Lung (tissue), 12 donors: ENCODE data around the gene KLHDC9. TPM values are rescaled to one million over a fixed set of nuclear protein-coding genes. Genes with fewer than 3 reads are reported as not detected.
A peak's percentile ranks its signal among the peaks of the same experiment; 100 is the strongest.

Experiments used
- ATAC-seq: fragments of 200-7000 bp; cut with Tn5 transposase; one replicate; pipeline ENCODE4 v1.9.1; 2020; ENCODE audit warnings: moderate number of reproducible peaks; ENCODE audit not compliant: insufficient read depth, low FRiP score
- DNase-seq, 3 donors: peaks; one replicate each; pipeline ENCODE4 v3.0.0-alpha.2; 2013 to 2017
- H3K27ac ChIP-seq, 2 donors: one replicate each; pipeline ENCODE4 v1.5.1; 2013; ENCODE audit warnings: mild to moderate bottlenecking in 2 of 2, moderate library complexity in 2 of 2, control low read depth in 1 of 2, inconsistent platforms in 1 of 2, low read depth in 1 of 2, low read length in 1 of 2
- H3K27me3 ChIP-seq, 3 donors: one replicate each; pipeline ENCODE4 v1.5.1; 2013; ENCODE audit warnings: low read length in 2 of 3; ENCODE audit not compliant: control insufficient read depth in 3 of 3, insufficient read depth in 3 of 3
- H3K36me3 ChIP-seq, 4 donors: one replicate each; pipeline ENCODE4 v1.5.1; 2013; ENCODE audit warnings: low read length in 4 of 4, mild to moderate bottlenecking in 1 of 4, moderate library complexity in 1 of 4; ENCODE audit not compliant: control insufficient read depth in 4 of 4, insufficient read depth in 4 of 4
- H3K4me1 ChIP-seq, 5 donors: one replicate each; pipeline ENCODE4 v1.5.1; 2013; ENCODE audit warnings: low read length in 5 of 5, mild to moderate bottlenecking in 2 of 5, moderate library complexity in 1 of 5; ENCODE audit not compliant: control insufficient read depth in 5 of 5, insufficient read depth in 5 of 5
- H3K4me3 ChIP-seq: one replicate; pipeline ENCODE4 v1.5.1; 2013; ENCODE audit warnings: mild to moderate bottlenecking, control low read depth, moderate library complexity
- H3K9ac ChIP-seq, 2 donors: one replicate each; pipeline ENCODE4 v1.5.1; 2013; ENCODE audit warnings: low read length in 2 of 2, control low read depth in 1 of 2; ENCODE audit not compliant: insufficient read depth in 1 of 2
- H3K9me3 ChIP-seq, 4 donors: one replicate each; pipeline ENCODE4 v1.5.1; 2013; ENCODE audit warnings: low read length in 3 of 4, mild to moderate bottlenecking in 1 of 4, moderate library complexity in 1 of 4; ENCODE audit not compliant: control insufficient read depth in 4 of 4, insufficient read depth in 3 of 4
- CTCF ChIP-seq: IDR thresholded peaks from 2 replicates; pipeline ENCODE4 v1.5.1; 2012; ENCODE audit warnings: mild to moderate bottlenecking; ENCODE audit errors: control extremely low read depth, extremely low read depth
- WGBS, 2 donors: extraction: QIAGEN DNeasy Blood & Tissue Kit; methylation state at CpG; one replicate each; pipeline ENCODE4 v1.1.7; 2013; 5-methylcytosine and 5-hydroxymethylcytosine counted together
- polyA plus RNA-seq, 2 donors: library from polyadenylated mRNA; stranded (reverse); fragments of 200-250 nt; gene quantifications; one replicate each; pipeline ENCODE4 v1.2.1, GENCODE V29; 2013
- total RNA-seq, 2 donors: library from RNA; depleted of rRNA in 1 of 2; stranded (reverse); fragments of >200 nt in 1 of 2; gene quantifications; one replicate each; pipeline ENCODE4 v1.2.1, GENCODE V29; 2014 to 2021
- donor health status: control.
- donor health status: control.
- donor health status: Bipolar disorder and iron deficiency.
- donor health status: healthy.
- donor health status: DM: yes; HTN: yes; CAD: no.

Gene KLHDC9
- total and polyA plus RNA-seq, 4 donors = 5.8 to 13.0 (median 7.8) TPM

DNA sequence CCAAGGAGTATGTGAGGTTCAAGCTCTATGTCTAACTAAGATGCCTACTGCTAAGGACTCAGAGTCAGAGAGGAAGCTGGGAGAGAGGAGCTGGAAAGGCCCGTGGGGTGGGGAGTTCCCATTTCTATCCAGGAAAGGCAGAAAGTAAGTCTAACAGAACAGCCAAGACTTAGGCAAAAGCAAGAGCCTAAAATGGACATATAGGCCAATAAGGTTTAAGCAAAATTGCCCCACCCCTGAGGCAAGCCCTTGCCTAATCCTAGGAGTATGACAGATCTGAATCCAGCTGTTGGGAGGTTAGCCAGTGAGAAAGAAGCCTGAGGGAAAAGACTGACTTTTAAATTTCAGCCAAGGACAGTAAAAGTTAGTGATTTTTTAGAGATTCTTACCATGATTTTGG, 1.6 kb upstream of the KLHDC9 start:
- no peak overlapping the region for H3K4me3 ChIP-seq
- H3K4me1 ChIP-seq = peaks cover 0 to 26% (median 4%) of the 10 kb centered on the region in 5 donors
- ATAC-seq (no peak), DNase-seq (peak; percentile 56 to 87 (median 81))
- H3K27ac ChIP-seq = no peak overlapping the region
- no peak for TF ChIP-seq CTCF
- peaks cover 4 to 12% (median 9%) of the 10 kb centered on the region in 4 donors for H3K36me3 ChIP-seq
- H3K9me3 ChIP-seq = no peaks in the 10 kb centered on the region
- 6 to 26% methylated on average over 1 of the region's 1 CpG for WGBS, 2 donors
- H3K9ac ChIP-seq = no peak overlapping the region
- no peaks in the 10 kb centered on the region for H3K27me3 ChIP-seq

DNA sequence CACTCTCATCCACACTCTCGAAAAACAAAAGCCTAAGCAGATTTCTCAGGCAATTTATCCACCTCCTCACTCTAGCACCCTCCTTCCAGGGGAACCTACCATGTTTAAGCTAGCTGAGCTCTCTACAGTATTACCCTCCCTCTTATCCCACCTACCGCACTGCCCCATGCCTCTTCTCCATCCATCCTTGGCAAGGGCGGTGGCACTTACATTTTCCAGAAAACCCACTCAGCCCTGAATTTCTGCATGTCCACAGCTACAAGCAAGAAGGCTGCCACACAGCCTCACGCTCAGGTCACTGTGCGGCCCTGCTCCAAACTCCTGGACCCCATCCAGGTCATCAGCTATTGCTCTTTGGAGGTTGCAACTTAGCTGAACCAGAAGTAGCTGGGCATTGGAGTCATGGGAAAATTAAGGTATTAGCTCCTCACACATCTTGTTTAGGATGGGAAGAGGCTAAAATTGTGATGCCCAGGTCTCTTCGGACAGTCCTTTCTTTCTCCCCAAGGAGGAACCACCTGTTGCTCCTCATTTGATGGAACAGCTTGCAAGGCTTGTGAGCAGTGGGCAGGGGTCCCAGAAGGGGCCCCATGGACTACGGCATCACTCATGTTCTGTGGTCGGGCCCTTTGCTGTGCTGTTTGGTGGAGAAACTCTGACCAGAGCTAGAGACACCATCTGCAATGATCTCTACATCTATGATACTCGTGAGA, 1.1 kb downstream of the KLHDC9 start:
- Histone ChIP-seq H3K27me3 (no peaks in the 10 kb centered on the region), H3K27ac (no peak overlapping the region), H3K9me3 (peaks cover 0 to 2% (median 0%) of the 10 kb centered on the region in 4 donors), H3K4me1 (peaks cover 0 to 26% (median 4%) of the 10 kb centered on the region in 5 donors), H3K9ac (no peak overlapping the region), H3K36me3 (peaks cover 11 to 18% (median 15%) of the 10 kb centered on the region in 4 donors), H3K4me3 (no peak overlapping the region)
- TF ChIP-seq CTCF = no peak
- DNase-seq = no peak
- no peak for ATAC-seq
- 83 to 89% methylated on average over 9 of the region's 9 CpGs for WGBS, 2 donors

- Histone ChIP-seq H3K4me1 (peaks cover 0 to 26% (median 4%) of the 10 kb centered on the region in 5 donors), H3K36me3 (peaks cover 11 to 18% (median 16%) of the 10 kb centered on the region in 4 donors), H3K9me3 (peaks cover 0 to 2% (median 0%) of the 10 kb centered on the region in 4 donors), H3K27ac (no peak overlapping the region), H3K9ac (no peak overlapping the region), H3K4me3 (no peak overlapping the region), H3K27me3 (no peaks in the 10 kb centered on the region)
- ATAC-seq = no peak
- no peak for DNase-seq
- TF ChIP-seq CTCF = no peak
- WGBS, 2 donors = 81 to 85% methylated on average over 2 of the region's 2 CpGs
Measured at GRCh38 chr1:161100556-161100955, 2.4 kb downstream of the KLHDC9 start.

- Histone ChIP-seq H3K4me1 (peaks cover 0 to 1% (median 0%) of the 10 kb centered on the region in 5 donors), H3K27me3 (no peaks in the 10 kb centered on the region), H3K27ac (no peak overlapping the region), H3K9me3 (peaks cover 0 to 2% (median 0%) of the 10 kb centered on the region in 4 donors), H3K9ac (no peak overlapping the region), H3K36me3 (peaks cover 6 to 11% (median 8%) of the 10 kb centered on the region in 4 donors), H3K4me3 (no peak overlapping the region)
- no peak for TF ChIP-seq CTCF
- no peak for ATAC-seq
- WGBS, 2 donors = 56 to 92% methylated on average over 1 of the region's 1 CpG
- DNase-seq = no peak
Measured at GRCh38 chr1:161106431-161106830, 8.3 kb downstream of the KLHDC9 start.
